ENCODE results near the gene PICK1.
"Not testable (repeated sequence)": the region's sequence is repeated elsewhere in the genome, so short reads cannot be mapped to it uniquely, and the experiment has no call there.

PICK1 gene

DNA sequence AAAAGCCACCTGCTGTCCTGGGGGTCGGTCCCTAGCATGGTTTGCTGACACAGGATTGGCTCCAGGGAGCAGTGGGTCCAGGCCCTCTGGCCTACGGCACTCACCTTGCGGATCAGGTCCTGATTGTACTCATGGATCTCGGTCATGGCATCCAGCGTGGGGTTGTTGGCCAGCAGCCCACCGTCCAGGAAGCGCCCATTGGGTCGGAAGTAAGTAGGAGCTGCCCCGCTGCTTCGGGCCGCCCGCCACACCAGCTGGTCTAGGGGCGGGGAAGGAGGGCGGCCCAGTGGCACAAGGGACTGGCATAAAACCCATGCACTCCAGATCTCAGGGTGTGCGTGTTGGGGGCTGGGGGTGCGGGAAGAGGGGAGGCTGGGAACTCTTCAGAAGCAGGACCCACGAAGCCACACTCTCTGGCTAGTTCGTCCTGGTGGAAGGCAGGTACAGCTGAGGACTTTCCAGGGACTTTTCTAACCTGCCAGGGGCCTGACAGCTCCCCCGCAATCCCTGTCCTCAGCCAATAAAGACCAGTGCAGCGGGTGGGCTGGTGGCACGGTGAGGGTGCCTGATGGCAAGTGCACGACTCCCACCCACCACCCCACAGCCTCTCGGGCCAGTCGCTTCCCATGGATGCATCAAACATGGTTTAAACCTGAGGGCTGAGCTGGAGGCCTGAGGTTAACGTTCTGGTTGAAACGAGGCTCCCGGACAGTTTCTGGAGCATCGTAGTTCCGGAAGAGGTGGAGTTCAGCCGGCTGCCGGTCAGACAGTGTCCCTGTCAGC is 58.4 kb downstream of the PICK1 start:
- DNase-seq (no peak), ATAC-seq (no peak)

GRCh38 chr22:38117556-38117955 is 60.4 kb downstream of the PICK1 start:
- ATAC-seq: not testable (repeated sequence)

DNA sequence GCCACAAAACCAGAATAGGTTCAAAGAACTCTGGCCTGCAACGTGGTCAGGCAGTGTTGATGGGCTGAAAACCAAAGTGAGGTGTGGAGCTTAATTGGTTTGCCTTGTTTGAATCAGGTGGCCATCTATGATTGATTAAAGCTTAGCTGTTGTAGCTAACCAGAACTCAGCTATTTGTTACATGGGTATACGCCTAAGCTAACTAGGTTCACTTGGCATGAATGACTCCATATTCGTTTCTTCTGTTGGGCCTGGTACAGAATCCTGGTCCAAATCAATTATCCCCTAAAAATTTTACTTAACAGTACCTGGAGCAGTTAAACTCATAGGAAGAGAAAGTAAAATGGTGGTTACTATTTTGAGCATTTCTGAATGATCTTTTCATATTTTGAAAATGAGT is 61.0 kb downstream of the PICK1 start:
- DNase-seq: no peak
- no peak for ATAC-seq

More at GRCh38 chr22:38117556-38117955, 60.4 kb downstream of the PICK1 start:
- DNase-seq: not testable (repeated sequence)

DNA sequence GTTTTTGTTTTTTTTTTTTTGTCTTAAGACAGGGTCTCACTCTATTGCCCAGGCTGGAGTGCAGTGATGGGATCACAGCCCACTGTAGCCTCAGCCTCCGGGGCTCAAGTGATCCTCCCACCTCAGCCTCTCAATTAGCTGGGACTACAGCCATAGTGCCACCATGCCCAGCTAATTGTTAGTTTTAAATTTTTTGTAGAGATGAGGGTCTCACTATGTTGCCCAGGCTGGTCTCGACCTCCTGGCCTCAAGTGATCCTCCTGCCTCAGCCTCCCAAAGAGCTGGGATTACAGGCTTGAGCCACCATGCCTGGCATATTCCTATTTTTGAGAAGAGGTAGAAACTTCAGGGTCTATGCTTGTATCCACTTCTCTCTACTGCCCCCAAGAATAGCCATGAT is 61.5 kb downstream of the PICK1 start:
- ATAC-seq, DNase-seq: not testable (repeated sequence)

- no peak for ATAC-seq
- no peak for DNase-seq
These were observed 63.3 kb downstream of the PICK1 start for GRCh38 chr22:38120359-38121110.

GRCh38 chr22:38122616-38123015 is 65.4 kb downstream of the PICK1 start:
- DNase-seq (no peak), ATAC-seq (no peak)

DNA sequence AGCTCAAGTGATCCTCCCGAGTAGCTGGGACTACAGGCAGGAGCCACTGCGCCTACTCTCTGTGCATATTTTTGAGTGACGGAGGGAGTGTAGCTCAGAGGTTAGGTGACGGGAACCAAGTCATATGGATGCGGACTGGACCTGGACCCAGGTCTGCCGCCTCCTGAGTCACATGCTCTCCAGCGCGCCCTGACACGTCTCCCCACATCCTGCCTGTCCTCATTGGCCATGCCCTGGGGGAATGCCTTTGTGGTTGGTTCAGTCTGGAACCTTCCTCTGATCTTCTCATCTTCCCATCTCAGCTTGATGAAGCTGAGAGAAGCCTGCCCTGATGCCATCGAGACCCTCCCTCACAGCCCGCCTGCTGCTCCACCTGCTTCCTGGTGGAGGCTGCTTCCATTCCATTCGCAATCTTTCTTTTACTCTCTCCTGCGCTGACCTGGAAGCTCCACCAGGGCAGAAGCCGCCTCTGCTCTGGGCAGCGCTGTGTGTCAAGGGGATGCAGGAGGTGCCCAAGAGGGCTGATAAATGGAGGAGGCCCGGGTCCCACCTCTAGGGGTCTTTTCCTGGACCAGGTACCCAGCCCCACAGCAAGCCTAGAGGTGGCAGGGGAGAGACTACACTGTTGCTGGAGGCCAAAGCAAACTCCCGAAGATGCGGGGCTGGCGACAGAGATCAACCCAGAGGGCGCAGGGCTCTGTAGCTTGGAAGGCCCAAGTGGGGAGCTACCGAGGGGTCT is 67.2 kb downstream of the PICK1 start:
- no peak for DNase-seq
- no peak for ATAC-seq

- ATAC-seq (no peak), DNase-seq (no peak)
These were observed 67.9 kb downstream of the PICK1 start for GRCh38 chr22:38125038-38125610.

All from stimulated activated naive CD8-positive, alpha-beta T cell treated with anti-CD3 and anti-CD28 coated beads, Interleukin-15, Interleukin-2, amounts not matched to agents 100 U/mL and 50 U/mL, for 24 hours (primary cell).